GM12891 (cell line): ENCODE data around the gene DSG3.
A peak's percentile ranks its signal among the peaks of the same experiment; 100 is the strongest.

Source experiments
- DNase-seq: peaks from one replicate; pipeline ENCODE4 v3.0.0; 2011; ENCODE audit warnings: low spot score; ENCODE audit not compliant: insufficient read length
- FAIRE-seq: peaks from 2 replicates; lab custom pipeline; 2011; peaks lifted over from hg19 to GRCh38; lab: Jason Lieb, UNC
- PAX5 ChIP-seq: IDR thresholded peaks from 2 replicates; pipeline ENCODE4 v1.6.1; 2011; ENCODE audit warnings: low read length, moderate library complexity, mild to moderate bottlenecking; ENCODE audit not compliant: insufficient read depth, severe bottlenecking
- POLR2A ChIP-seq: IDR thresholded peaks from 2 replicates; pipeline ENCODE4 v1.6.1; 2011; ENCODE audit warnings: low read depth, low read length, control low read depth
- POLR2AphosphoS5 ChIP-seq: IDR thresholded peaks from 2 replicates; pipeline ENCODE4 v1.6.1; 2011; ENCODE audit warnings: low read depth, low read length, control low read depth
- POU2F2 ChIP-seq: IDR thresholded peaks from 2 replicates; pipeline ENCODE4 v1.6.1; 2011; ENCODE audit warnings: low read depth, mild to moderate bottlenecking, control low read depth, low read length, moderate library complexity
- SPI1 ChIP-seq: IDR thresholded peaks from 2 replicates; pipeline ENCODE4 v1.6.1; 2011; ENCODE audit warnings: low read depth, low read length, control low read depth
- TAF1 ChIP-seq: IDR thresholded peaks from 2 replicates; pipeline ENCODE4 v1.6.1; 2011; ENCODE audit warnings: low read depth, low read length, control low read depth

DSG3 gene

DNA sequence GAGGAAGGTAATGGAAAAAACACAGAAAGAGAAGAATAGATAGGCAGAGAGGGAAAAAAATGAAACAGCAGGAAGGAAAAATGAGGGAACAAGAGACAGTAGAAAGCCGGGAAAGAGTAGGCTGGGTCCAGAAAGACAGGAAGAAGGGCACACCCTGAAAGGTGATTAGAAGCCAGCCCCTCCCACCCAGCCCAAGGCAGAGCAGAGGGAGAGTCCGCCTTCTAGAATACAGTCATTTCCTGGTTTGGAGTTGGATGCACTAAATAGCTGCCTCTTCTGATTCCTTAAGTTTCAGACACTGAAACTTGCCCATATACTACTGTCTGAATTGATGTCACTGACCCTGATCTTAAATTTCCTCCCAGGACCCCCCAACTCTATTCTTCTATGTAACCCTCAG lies 17.9 kb upstream of the DSG3 start:
- TF ChIP-seq SPI1: no peak
- no peak for TF ChIP-seq PAX5
- TF ChIP-seq POLR2A: no peak
- no peak for TF ChIP-seq TAF1
- TF ChIP-seq POLR2AphosphoS5: no peak
- no peak for TF ChIP-seq POU2F2
- no peak for FAIRE-seq
- DNase-seq: no peak

DNA sequence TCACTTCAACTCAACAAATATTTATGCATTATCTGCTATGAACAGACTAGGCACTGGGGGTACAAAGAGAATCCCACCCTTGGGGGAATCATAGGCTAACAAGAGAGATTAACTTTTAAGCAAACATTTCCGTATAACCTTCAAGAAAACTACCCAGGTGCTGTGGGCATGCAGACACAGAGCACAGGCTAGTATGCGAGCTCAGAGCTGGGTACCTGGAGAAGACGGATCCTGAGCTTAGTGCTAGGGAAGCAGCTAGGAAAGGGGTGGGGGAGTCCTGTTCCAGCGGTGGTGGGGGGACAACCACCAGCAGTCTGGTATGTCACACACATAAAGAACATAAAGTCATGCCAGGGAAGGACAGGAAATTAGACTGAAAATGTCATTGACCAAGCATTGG lies 17.5 kb upstream of the DSG3 start:
- no peak for TF ChIP-seq PAX5
- TF ChIP-seq SPI1: no peak
- TF ChIP-seq TAF1: no peak
- no peak for TF ChIP-seq POLR2AphosphoS5
- no peak for TF ChIP-seq POU2F2
- TF ChIP-seq POLR2A: no peak
- FAIRE-seq (no peak), DNase-seq (no peak)

DNA sequence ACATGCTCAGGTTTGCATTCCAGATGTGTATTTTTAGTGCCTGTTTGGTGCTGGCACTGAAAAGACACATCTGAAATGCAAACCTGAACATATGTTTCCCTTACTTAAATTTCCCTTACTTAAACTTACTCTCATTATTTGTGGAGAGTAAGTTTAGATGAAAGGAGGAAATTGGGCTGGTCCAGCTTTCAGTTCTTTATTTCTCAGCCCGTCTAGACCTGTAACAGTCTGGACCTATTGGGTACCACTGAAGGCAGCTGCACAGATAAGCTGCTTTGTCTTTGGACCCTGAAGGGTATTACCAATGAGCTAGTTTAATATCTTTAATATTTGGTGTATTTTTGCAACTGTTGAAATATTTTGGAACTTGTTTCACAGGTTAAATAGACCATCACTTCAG lies 17.0 kb upstream of the DSG3 start:
- DNase-seq (no peak), FAIRE-seq (no peak)
- TF ChIP-seq PAX5: no peak
- peak; percentile 40; the same call in 1 of the 2 replicates for TF ChIP-seq SPI1

DNA sequence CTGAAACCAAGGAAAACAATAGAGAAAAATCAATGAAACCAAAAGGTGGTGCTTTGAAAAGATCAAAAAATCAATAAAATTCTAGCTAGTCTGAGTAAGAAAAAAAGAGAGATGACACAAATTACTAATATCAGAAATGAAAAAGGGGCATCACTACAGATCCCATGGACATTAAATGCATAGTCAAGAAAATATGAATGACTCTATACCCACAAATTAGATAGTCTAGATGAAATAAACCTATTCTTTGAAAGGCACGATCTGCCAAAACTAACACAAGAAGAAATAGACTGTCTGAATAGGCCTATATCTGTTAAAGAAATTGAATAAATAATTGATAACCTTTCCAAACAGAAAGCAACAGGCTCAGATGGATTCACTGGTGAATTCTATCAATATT lies 15.2 kb upstream of the DSG3 start:
- DNase-seq (no peak), FAIRE-seq (no peak)
- no peak for TF ChIP-seq POLR2A

DNA sequence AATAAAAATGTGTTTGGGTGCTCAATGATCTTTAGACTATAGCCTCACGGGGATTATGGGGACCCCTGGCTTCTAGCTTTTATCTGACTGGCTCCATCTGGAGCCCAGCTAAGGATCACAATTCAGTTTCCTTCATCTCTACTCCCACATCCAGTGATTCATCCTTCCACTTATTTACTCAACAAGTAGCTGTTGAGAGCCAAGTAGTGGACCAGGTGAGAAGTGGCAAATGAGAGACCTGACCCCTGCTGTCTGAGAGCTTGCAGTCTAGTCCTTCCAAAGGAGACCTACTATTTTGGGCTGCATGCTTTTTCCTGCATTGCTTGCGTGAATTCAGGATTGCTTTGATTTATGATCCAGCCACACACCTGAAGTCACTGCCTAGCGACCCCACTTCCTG lies 10.7 kb upstream of the DSG3 start:
- TF ChIP-seq POLR2A (no peak), TAF1 (no peak), SPI1 (no peak), POU2F2 (no peak), POLR2AphosphoS5 (no peak), PAX5 (no peak)
- DNase-seq (no peak), FAIRE-seq (no peak)

DNA sequence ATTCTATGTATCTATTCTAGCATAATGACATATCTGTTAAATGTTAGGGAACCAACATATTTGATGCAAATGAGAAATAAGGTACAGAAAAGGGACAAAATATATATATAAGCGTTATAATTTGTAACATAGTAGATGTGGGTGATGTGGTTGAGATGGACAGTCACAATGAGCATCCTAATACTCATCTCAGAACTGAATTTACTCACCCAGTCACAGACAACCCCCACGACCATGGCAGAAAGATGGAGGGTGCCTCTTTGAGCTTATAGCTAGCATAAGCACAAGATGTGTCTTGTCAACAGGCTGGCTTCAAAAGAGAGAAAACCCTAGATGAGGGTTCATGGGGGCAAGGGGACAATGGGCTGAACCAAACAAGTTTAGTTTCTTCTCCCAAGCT lies 9.1 kb upstream of the DSG3 start:
- TF ChIP-seq POLR2AphosphoS5 (no peak), SPI1 (no peak), PAX5 (no peak), TAF1 (no peak), POU2F2 (no peak)
- DNase-seq (no peak), FAIRE-seq (no peak)

DNA sequence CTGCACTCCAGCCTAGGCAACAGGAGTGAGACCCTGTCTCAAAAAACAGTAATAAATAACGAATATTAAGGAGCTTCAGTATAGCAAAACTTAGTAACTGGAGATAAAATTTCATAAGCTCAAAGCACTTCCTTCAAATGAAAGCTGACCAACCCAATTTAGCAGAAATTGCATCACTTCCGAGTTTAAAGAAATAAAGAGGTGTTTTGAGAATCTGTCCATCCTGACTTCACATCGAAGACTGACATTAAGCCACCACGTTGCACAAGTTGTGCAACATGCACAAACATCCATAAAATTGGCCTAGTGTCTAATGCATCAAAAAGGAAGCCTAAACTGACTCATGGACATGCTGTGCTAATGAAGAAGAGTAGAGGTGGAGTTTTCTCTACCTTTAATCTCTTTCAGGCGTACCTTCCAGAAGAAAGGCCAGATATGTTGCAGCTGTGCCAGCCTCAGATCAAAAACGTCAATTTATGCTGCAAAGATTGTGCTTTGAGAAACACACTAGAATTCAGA lies 7.7 kb upstream of the DSG3 start:
- no peak for TF ChIP-seq TAF1
- no peak for TF ChIP-seq POLR2AphosphoS5
- TF ChIP-seq POU2F2: no peak
- no peak for TF ChIP-seq SPI1
- TF ChIP-seq PAX5: no peak
- no peak for TF ChIP-seq POLR2A
- DNase-seq: no peak
- no peak for FAIRE-seq

DNA sequence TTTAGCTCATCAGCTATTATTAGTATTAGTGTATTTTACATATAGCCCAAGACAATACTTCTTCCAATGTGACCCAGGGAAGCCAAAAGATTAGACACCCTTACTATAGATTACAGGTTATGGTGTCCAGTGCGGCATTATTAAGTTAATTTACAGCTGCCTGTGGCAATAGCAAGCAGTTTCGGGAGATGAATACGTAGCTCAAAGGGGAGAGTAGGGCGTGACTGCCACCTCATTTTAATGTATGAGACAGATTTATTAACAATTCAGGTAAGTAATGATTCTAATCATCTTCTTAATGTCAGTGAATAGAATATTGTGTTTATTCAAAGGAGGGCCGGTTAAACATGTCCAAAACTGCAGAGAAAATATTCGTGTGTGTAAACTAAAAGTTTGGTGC lies 6.8 kb upstream of the DSG3 start:
- TF ChIP-seq SPI1 (no peak), TAF1 (no peak), PAX5 (no peak), POU2F2 (no peak), POLR2AphosphoS5 (no peak), POLR2A (no peak)
- FAIRE-seq (no peak), DNase-seq (no peak)

DNA sequence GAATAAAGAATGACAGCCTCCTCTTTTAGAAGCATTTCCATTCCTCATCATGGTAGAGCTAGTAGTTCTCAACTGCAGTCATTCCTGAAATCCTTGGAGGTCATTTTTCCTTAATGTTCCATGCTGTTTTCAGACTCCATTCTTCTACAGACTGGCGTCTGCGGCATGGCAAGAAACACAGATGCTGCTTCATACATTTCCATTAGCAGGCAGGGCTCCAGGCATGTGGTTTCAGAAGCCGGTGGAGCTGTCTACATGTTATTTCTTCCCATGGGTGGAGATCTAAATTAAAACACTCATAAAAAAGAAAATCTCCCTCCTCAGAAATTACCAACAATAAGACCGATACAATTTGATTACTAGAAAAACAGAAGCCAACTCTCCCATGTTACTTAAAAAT lies 6.0 kb upstream of the DSG3 start:
- no peak for DNase-seq
- TF ChIP-seq POLR2A: no peak
- TF ChIP-seq POLR2AphosphoS5: no peak
- FAIRE-seq: no peak

DNA sequence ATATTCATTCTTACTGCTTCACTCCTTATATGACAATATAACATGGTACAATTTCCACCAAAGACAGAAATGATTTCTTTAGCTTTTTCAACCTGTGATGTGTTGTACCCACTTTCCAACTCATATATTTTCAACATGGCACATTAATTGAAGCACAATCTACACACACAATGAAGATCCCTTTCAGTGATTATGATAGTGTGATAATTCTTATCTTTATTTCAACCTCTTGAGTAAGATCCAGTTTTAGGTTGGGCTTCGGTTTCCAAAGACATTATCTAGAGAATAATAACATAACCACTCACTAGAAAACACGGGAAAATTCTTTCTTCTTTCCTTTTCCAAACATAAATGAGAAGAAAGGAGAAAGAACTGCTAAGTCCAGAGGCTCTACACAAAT lies 3.4 kb upstream of the DSG3 start:
- no peak for FAIRE-seq
- DNase-seq: no peak
- TF ChIP-seq SPI1 (no peak), TAF1 (no peak), POLR2AphosphoS5 (no peak), POU2F2 (no peak), PAX5 (no peak), POLR2A (no peak)

DNA sequence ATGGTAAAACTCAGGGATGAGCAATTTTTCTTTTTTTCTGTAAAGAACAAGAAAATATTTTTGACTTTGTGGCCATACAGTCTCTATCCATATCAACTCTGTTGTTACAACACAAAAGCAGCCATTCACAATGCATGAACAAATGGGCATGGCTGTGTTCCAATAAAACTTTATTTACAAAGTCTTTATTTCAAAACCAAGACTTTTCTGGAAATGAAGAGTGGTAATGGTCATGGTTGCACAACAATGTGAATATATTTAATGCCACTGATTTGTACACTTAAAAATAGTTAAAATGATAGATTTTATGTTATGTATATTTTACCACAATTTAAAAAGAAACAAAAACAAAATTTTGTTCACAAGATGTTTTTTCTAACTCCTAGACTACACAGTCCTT lies 1.6 kb upstream of the DSG3 start:
- DNase-seq (no peak), FAIRE-seq (no peak)
- TF ChIP-seq POLR2A (no peak), POU2F2 (no peak), POLR2AphosphoS5 (no peak), PAX5 (no peak), TAF1 (no peak), SPI1 (no peak)

DNA sequence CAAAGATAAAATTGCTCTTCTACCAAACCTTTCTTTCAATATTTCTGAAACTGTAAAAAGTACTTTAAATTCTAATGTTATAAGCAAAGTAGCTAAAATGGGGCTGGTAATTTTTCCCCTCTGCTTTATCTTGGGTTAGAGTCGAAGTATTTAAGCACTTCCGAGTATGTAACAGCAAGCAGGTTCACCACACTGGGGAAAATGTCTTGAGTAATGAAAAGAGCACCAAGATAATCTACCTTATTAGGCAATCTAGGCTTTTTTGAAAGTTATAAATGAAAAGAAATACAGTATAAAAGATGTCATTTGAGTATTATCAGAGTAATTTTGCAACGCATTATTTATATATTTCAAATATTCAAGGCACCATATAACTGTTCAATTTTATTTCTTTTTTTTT lies 687 bp upstream of the DSG3 start:
- FAIRE-seq: no peak
- TF ChIP-seq TAF1 (no peak), POLR2AphosphoS5 (no peak), SPI1 (no peak), POLR2A (no peak), PAX5 (no peak), POU2F2 (no peak)
- DNase-seq: no peak

DNA sequence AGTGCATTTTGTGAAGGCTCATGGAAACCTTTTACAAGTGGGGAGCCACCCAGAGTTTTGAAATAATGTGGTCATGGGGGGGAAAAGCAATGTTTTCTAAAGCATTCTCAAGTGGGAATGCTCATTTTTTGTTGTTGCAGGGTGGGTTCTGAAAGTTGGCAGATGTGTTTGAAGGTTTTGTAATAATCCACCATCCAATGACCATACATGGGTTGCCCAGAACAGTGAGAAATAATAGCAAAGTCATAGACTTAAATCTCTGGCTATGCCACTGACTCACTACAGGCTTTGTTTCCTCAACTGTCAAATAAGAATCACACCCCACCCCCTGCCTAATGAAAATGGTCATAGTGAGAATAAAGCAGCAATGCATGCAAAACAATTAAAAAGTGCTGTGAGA lies 2.9 kb downstream of the DSG3 start:
- FAIRE-seq (no peak), DNase-seq (no peak)
- no peak for TF ChIP-seq POLR2AphosphoS5
- TF ChIP-seq PAX5: no peak
- no peak for TF ChIP-seq SPI1
- TF ChIP-seq TAF1: no peak
- TF ChIP-seq POU2F2: no peak
- TF ChIP-seq POLR2A: no peak
